Ishikawa (cell line): Measurements from ENCODE around the gene C19orf38.

Source experiments
- CEBPB ChIP-seq: IDR thresholded peaks from 2 replicates; pipeline ENCODE4 v1.6.1; 2012
- CREB1 ChIP-seq: IDR thresholded peaks from 2 replicates; pipeline ENCODE4 v1.6.1; 2012; ENCODE audit warnings: low read depth
- EGR1 ChIP-seq: IDR thresholded peaks from 2 replicates; pipeline ENCODE4 v1.6.1; 2012
- EP300 ChIP-seq: IDR thresholded peaks from 2 replicates; pipeline ENCODE4 v1.6.1; 2012; ENCODE audit warnings: borderline replicate concordance
- FOXM1 ChIP-seq: IDR thresholded peaks from 2 replicates; pipeline ENCODE4 v1.6.1; 2012; ENCODE audit warnings: low read depth, borderline replicate concordance
- NFIC ChIP-seq: IDR thresholded peaks from 2 replicates; pipeline ENCODE4 v1.6.1; 2012
- RAD21 ChIP-seq: IDR thresholded peaks from 2 replicates; pipeline ENCODE4 v1.6.1; 2012; ENCODE audit warnings: low read depth
- REST ChIP-seq: IDR thresholded peaks from 2 replicates; pipeline ENCODE4 v1.6.1; 2012; ENCODE audit warnings: low read depth, mild to moderate bottlenecking
- TAF1 ChIP-seq: IDR thresholded peaks from 2 replicates; pipeline ENCODE4 v1.6.1; 2012; ENCODE audit warnings: low read depth, mild to moderate bottlenecking
- TCF12 ChIP-seq: IDR thresholded peaks from 2 replicates; pipeline ENCODE4 v1.6.1; 2012; ENCODE audit warnings: low read depth
- TEAD4 ChIP-seq: IDR thresholded peaks from 2 replicates; pipeline ENCODE4 v1.6.1; 2012
- USF1 ChIP-seq: IDR thresholded peaks from 2 replicates; pipeline ENCODE4 v1.6.1; 2012
- YY1 ChIP-seq: IDR thresholded peaks from 2 replicates; pipeline ENCODE4 v1.6.1; 2012; ENCODE audit warnings: low read depth
- ZBTB7A ChIP-seq: IDR thresholded peaks from 2 replicates; pipeline ENCODE4 v1.6.1; 2012; ENCODE audit warnings: low read depth
- TF ChIP-seq, protein P1 (sequence below): IDR thresholded peaks from 2 replicates; pipeline ENCODE4 v1.6.1; 2012

Gene C19orf38

DNA sequence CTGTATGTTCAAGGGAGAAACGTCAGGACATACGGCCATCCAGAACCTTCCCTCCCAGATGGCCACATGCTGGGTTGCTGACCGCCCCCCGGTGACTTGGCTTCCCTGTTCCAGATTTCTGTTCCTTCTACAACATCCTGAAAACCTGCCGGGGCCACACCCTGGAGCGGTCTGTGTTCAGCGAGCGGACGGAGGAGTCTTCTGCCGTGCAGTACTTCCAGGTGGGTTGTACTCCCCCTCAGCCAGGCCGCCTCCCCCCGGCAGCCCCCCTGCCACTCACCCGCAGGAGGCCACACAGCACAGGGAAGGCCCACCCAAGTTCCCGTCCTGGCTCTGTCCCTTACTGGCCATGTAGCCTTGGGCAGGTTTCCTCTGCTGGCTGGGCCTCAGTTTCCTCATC is 59.7 kb downstream of the C19orf38 start:
- TF ChIP-seq TAF1 (no peak), CEBPB (no peak), USF1 (no peak), ZBTB7A (no peak), YY1 (no peak), EGR1 (no peak), TCF12 (no peak), REST (no peak), EP300 (no peak), FOXM1 (no peak), CREB1 (no peak), TEAD4 (no peak), NFIC (no peak), RAD21 (no peak)
- TF ChIP-seq, protein P1, sequence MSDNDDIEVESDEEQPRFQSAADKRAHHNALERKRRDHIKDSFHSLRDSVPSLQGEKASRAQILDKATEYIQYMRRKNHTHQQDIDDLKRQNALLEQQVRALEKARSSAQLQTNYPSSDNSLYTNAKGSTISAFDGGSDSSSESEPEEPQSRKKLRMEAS = no peak

- TF ChIP-seq CEBPB = no peak
- no peak for TF ChIP-seq RAD21
Observed at GRCh38 chr19:10908380-10908960, 60.3 kb downstream of the C19orf38 start.

DNA sequence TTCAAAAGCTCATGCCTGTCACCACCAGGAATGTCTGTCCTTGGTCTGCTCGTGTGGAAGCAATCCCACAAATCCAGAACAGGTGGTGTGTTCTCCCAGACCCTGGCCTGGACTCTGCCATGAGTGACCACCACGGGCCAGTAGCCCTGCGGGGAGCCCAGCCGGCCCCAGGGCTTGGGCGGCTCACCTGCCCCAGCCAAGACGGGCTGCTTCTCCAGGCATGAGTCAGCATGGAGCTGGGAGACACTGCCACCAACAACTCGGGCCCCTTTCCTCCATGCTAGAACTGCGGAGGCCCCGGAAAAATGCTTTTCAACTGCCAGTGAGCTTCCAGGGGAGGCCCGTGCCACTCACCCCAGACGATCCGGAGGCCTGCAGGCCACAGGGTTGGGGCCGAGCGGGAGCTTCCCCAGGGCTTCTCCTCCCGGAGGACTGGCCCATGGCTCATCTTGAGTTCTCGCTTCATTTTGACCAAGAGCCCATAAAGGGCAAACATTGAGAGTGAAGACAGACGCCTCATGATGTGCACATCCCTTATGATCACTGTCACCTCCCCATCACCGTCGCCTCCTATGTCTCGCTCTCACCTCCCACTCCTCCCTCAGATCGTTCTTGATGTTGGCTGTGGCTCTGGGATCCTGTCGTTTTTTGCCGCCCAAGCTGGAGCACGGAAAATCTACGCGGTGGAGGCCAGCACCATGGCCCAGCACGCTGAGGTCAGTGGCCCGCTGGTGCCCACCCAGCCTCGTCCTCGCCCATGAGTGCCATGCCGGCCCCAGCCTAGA is 63.6 kb downstream of the C19orf38 start:
- no peak for TF ChIP-seq REST
- no peak for TF ChIP-seq EP300
- TF ChIP-seq TEAD4 = no peak
- TF ChIP-seq, protein P1 = no peak
- no peak for TF ChIP-seq NFIC
- TF ChIP-seq YY1 = no peak
- no peak for TF ChIP-seq TCF12
- no peak for TF ChIP-seq RAD21
- TF ChIP-seq USF1 = no peak
- no peak for TF ChIP-seq FOXM1
- no peak for TF ChIP-seq EGR1

- no peak for TF ChIP-seq YY1
- TF ChIP-seq CREB1 = no peak
- no peak for TF ChIP-seq EGR1
- no peak for TF ChIP-seq ZBTB7A
- no peak for TF ChIP-seq REST
- no peak for TF ChIP-seq EP300
- TF ChIP-seq USF1 = no peak
- no peak for TF ChIP-seq CEBPB
- TF ChIP-seq NFIC = no peak
- no peak for TF ChIP-seq FOXM1
- no peak for TF ChIP-seq TCF12
- no peak for TF ChIP-seq TAF1
- TF ChIP-seq TEAD4 = no peak
- TF ChIP-seq, protein P1 = no peak
- no peak for TF ChIP-seq RAD21
Observed at GRCh38 chr19:10912619-10913018, 64.4 kb downstream of the C19orf38 start.
